Measurements from ENCODE around the gene SLC7A8. TPM values are rescaled to one million over a fixed set of nuclear protein-coding genes. Genes with fewer than 3 reads are reported as not detected.

The SLC7A8 gene
- total and polyA plus RNA-seq, 4 donors = 2.6 to 9.8 (median 5.4) TPM

DNA sequence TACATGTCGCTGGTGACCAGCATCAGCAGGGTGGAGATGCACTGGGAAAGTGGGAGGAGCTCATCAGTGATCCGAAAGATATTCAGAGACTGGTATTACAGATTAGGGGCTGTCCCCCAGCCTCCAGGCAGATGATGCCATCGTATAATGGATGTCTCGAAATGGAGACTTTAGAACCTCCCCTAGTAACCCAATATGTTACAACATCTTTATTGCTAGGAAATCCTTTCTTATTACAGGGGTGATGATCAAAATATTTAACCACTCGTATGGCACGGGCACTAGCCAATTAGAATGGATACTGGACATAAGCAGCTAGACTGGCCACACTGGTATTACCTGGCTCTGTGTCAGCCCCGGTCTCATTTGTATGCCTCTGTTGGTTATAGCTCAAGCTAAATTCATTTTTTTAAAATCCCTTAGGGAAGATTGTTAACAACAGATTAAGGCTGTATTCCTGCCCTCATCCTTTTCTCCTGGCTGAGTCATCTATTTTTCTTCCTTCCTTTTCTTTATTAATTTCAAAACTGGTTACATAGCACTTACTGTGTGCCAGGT lies 53.6 kb downstream of the SLC7A8 start:
- DNase-seq (ENCODE audit: low spot score) = no peak
- H3K9ac ChIP-seq (ENCODE audit: low read depth in 1 of 2, low read length in 2 of 2) = no peak overlapping the region

DNA sequence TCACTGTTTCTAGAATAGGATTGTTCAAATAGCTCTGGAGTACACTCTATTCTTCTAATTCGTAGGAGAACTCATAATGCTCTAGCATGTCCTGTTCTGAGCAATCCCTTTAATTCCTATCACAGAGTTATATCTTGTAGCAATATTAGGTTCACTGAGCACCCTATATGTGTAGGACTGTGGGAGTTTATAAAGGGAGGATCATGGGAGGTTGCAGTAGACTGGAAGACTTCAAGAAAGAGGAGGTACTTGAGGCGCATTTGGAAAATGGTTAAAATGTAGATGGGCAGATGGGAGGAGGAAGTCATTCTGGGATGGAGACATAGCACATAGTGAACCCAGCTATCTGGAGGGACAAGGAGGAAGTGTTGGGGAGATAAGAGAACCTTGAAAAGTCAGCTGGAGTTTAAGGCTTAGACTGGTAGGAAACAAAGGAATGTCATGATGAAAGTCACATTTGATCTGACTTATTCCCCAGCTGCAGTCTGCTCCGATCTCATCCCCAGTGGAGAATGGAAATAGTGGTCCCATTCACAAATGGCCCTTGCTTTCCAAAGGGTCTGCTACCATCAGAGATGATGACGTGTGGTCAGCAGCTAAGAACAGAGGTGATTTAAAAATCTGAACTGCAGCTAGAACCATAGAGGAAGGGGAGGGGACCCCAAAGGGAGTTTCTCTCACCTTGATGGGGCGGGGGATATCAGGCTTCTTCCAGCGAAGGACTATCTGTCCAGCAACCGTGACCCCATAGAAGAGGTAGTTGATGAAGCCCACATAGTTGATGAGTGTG lies 54.3 kb downstream of the SLC7A8 start:
- Histone ChIP-seq H3K9me3 (ENCODE audit: control insufficient read depth in 4 of 4, low read length in 3 of 4) (no peaks in the 10 kb centered on the region), H3K27ac (ENCODE audit: low read depth in 1 of 2, low read length in 2 of 2) (no peak overlapping the region), H3K4me3 (ENCODE audit: low read depth in 1 of 3, low read length in 3 of 3) (no peak overlapping the region), H3K27me3 (ENCODE audit: control insufficient read depth in 4 of 4, insufficient read depth in 4 of 4, low read length in 3 of 4) (no peaks in the 10 kb centered on the region), H3K4me1 (ENCODE audit: control insufficient read depth in 4 of 4, insufficient read depth in 4 of 4, low read length in 3 of 4) (peaks cover 0 to 4% (median 0%) of the 10 kb centered on the region in 4 donors), H3K36me3 (ENCODE audit: control insufficient read depth in 4 of 4, insufficient read depth in 3 of 4, low read depth in 1 of 4, low read length in 3 of 4) (no peaks in the 10 kb centered on the region), H3K9ac (ENCODE audit: low read depth in 1 of 2, low read length in 2 of 2) (no peak overlapping the region)
- 81% methylated on average over 7 of the region's 7 CpGs for WGBS
- DNase-seq (ENCODE audit: low spot score) = no peak
- TF ChIP-seq RAD21 (IDR thresholded peaks at IDR 0.05) (no peak), FOXA2 (IDR thresholded peaks at IDR 0.05) (no peak), FOXA1 (IDR thresholded peaks at IDR 0.05) (no peak), TAF1 (conservative IDR thresholded peaks at IDR 0.05) (no peak), SP1 (IDR thresholded peaks at IDR 0.05) (no peak), NR2F2 (IDR thresholded peaks at IDR 0.05) (no peak), HNF4G (IDR thresholded peaks at IDR 0.05) (no peak)
- TF ChIP-seq, protein P1, sequence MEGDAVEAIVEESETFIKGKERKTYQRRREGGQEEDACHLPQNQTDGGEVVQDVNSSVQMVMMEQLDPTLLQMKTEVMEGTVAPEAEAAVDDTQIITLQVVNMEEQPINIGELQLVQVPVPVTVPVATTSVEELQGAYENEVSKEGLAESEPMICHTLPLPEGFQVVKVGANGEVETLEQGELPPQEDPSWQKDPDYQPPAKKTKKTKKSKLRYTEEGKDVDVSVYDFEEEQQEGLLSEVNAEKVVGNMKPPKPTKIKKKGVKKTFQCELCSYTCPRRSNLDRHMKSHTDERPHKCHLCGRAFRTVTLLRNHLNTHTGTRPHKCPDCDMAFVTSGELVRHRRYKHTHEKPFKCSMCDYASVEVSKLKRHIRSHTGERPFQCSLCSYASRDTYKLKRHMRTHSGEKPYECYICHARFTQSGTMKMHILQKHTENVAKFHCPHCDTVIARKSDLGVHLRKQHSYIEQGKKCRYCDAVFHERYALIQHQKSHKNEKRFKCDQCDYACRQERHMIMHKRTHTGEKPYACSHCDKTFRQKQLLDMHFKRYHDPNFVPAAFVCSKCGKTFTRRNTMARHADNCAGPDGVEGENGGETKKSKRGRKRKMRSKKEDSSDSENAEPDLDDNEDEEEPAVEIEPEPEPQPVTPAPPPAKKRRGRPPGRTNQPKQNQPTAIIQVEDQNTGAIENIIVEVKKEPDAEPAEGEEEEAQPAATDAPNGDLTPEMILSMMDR (IDR thresholded peaks at IDR 0.05; ENCODE audit: low read depth, low read length, missing input control) = no peak
- TF ChIP-seq, protein P2, sequence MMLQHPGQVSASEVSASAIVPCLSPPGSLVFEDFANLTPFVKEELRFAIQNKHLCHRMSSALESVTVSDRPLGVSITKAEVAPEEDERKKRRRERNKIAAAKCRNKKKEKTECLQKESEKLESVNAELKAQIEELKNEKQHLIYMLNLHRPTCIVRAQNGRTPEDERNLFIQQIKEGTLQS (IDR thresholded peaks at IDR 0.05) = no peak
- TF ChIP-seq, protein P3, sequence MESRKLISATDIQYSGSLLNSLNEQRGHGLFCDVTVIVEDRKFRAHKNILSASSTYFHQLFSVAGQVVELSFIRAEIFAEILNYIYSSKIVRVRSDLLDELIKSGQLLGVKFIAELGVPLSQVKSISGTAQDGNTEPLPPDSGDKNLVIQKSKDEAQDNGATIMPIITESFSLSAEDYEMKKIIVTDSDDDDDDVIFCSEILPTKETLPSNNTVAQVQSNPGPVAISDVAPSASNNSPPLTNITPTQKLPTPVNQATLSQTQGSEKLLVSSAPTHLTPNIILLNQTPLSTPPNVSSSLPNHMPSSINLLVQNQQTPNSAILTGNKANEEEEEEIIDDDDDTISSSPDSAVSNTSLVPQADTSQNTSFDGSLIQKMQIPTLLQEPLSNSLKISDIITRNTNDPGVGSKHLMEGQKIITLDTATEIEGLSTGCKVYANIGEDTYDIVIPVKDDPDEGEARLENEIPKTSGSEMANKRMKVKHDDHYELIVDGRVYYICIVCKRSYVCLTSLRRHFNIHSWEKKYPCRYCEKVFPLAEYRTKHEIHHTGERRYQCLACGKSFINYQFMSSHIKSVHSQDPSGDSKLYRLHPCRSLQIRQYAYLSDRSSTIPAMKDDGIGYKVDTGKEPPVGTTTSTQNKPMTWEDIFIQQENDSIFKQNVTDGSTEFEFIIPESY (IDR thresholded peaks at IDR 0.05) = no peak

More for the DNA sequence above, 53.6 kb downstream of the SLC7A8 start:
- H3K27me3 ChIP-seq (ENCODE audit: control insufficient read depth in 4 of 4, insufficient read depth in 4 of 4, low read length in 3 of 4) = no peaks in the 10 kb centered on the region
- no peak overlapping the region for H3K4me3 ChIP-seq (ENCODE audit: low read depth in 1 of 3, low read length in 3 of 3)
- H3K4me1 ChIP-seq (ENCODE audit: control insufficient read depth in 4 of 4, insufficient read depth in 4 of 4, low read length in 3 of 4) = peaks cover 0 to 4% (median 0%) of the 10 kb centered on the region in 4 donors
- H3K9me3 ChIP-seq (ENCODE audit: control insufficient read depth in 4 of 4, low read length in 3 of 4) = no peaks in the 10 kb centered on the region
- TF ChIP-seq GABPA (IDR thresholded peaks at IDR 0.05 in 1 of 2, conservative IDR thresholded peaks at IDR 0.05 in 1 of 2) (no peak), FOXA2 (IDR thresholded peaks at IDR 0.05) (no peak), RAD21 (IDR thresholded peaks at IDR 0.05) (no peak), EGR1 (IDR thresholded peaks at IDR 0.05; ENCODE audit: low read depth in 2 of 2) (no peak), FOXA1 (IDR thresholded peaks at IDR 0.05) (no peak), TAF1 (conservative IDR thresholded peaks at IDR 0.05) (no peak), JUND (IDR thresholded peaks at IDR 0.05) (no peak), RXRA (IDR thresholded peaks at IDR 0.05) (no peak), HNF4G (IDR thresholded peaks at IDR 0.05) (no peak)
- TF ChIP-seq, protein P4, sequence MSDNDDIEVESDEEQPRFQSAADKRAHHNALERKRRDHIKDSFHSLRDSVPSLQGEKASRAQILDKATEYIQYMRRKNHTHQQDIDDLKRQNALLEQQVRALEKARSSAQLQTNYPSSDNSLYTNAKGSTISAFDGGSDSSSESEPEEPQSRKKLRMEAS (IDR thresholded peaks at IDR 0.05) = no peak
- TF ChIP-seq, protein P3 (IDR thresholded peaks at IDR 0.05) = no peak
- TF ChIP-seq, protein P2 (IDR thresholded peaks at IDR 0.05) = no peak
- TF ChIP-seq, protein P5, sequence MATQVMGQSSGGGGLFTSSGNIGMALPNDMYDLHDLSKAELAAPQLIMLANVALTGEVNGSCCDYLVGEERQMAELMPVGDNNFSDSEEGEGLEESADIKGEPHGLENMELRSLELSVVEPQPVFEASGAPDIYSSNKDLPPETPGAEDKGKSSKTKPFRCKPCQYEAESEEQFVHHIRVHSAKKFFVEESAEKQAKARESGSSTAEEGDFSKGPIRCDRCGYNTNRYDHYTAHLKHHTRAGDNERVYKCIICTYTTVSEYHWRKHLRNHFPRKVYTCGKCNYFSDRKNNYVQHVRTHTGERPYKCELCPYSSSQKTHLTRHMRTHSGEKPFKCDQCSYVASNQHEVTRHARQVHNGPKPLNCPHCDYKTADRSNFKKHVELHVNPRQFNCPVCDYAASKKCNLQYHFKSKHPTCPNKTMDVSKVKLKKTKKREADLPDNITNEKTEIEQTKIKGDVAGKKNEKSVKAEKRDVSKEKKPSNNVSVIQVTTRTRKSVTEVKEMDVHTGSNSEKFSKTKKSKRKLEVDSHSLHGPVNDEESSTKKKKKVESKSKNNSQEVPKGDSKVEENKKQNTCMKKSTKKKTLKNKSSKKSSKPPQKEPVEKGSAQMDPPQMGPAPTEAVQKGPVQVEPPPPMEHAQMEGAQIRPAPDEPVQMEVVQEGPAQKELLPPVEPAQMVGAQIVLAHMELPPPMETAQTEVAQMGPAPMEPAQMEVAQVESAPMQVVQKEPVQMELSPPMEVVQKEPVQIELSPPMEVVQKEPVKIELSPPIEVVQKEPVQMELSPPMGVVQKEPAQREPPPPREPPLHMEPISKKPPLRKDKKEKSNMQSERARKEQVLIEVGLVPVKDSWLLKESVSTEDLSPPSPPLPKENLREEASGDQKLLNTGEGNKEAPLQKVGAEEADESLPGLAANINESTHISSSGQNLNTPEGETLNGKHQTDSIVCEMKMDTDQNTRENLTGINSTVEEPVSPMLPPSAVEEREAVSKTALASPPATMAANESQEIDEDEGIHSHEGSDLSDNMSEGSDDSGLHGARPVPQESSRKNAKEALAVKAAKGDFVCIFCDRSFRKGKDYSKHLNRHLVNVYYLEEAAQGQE (IDR thresholded peaks at IDR 0.05) = no peak
- H3K27ac ChIP-seq (ENCODE audit: low read depth in 1 of 2, low read length in 2 of 2) = no peak overlapping the region
- WGBS = 86% methylated on average over 7 of the region's 7 CpGs
- no peaks in the 10 kb centered on the region for H3K36me3 ChIP-seq (ENCODE audit: control insufficient read depth in 4 of 4, insufficient read depth in 3 of 4, low read depth in 1 of 4, low read length in 3 of 4)

All from liver (tissue), 9 donors.